HepG2 (cell line): ENCODE data around the gene HS3ST1. TPM values are rescaled to one million over a fixed set of nuclear protein-coding genes. Genes with fewer than 3 reads are reported as not detected.

Source experiments
- ATAC-seq: fragments of 200-7000 bp; cut with Tn5 transposase; 3 replicates; pipeline ENCODE4 v1.9.1; 2020; ENCODE audit warnings: mild to moderate bottlenecking, moderate library complexity
- BruUV-seq: library from RNA; stranded (reverse); fragments of 400-500 nt; replicated peaks from 2 replicates; lab custom pipeline; 2021; lab: Mats Ljungman, UMichigan
- CTCF ChIA-PET: fragments of 300-600 bp; formaldehyde crosslinking; extraction: SDS; loops from one replicate; lab custom pipeline; 2021; ENCODE audit warnings: low total read pairs, inconsistent platforms, low intra/inter-chr PET ratio; lab: Yijun Ruan, JAX
- POLR2A ChIA-PET: fragments of 350-600 bp; sonication (Branson Sonifier 250); formaldehyde crosslinking; loops from one replicate; lab custom pipeline; 2020; ENCODE audit warnings: antibody characterized with exemption, inconsistent platforms; lab: Yijun Ruan, JAX
- DNase-seq: peaks from one replicate; pipeline ENCODE4 v3.0.0-alpha.2; 2015; ENCODE audit warnings: low spot score
- FAIRE-seq: peaks from 3 replicates; lab custom pipeline; 2011; peaks lifted over from hg19 to GRCh38; lab: Jason Lieb, UNC
- H2AFZ ChIP-seq: one replicate; pipeline ENCODE4 v1.6.1; 2011; ENCODE audit warnings: low read length, inconsistent platforms
- H3K27ac ChIP-seq: fragments of 300-600 bp; 3 replicates; pipeline ENCODE4 v1.8.0; 2011; ENCODE audit warnings: mixed run types, mild to moderate bottlenecking, mixed read lengths, low read length, inconsistent platforms; ENCODE audit not compliant: insufficient read depth; ENCODE audit errors: extremely low read length
- H3K27me3 ChIP-seq, 2 experiments: fragments of 200-600 bp in 1 of 2; 2 replicates in 1 of 2; 3 replicates in 1 of 2; pipeline versions ENCODE4 v1.6.0 to v1.8.0; 2011; ENCODE audit warnings: low read length in 2 of 2, mild to moderate bottlenecking in 2 of 2, moderate library complexity in 2 of 2, inconsistent platforms in 1 of 2; ENCODE audit not compliant: insufficient read depth in 2 of 2, control insufficient read depth in 1 of 2
- H3K36me3 ChIP-seq, 2 experiments: fragments of 200-600 bp in 1 of 2; replicated peaks in 1 of 2; 2 replicates in 1 of 2; 3 replicates in 1 of 2; pipeline versions ENCODE4 v1.5.1 to v1.8.0; 2011; ENCODE audit warnings: low read length in 2 of 2, inconsistent platforms in 1 of 2; ENCODE audit not compliant: insufficient read depth in 2 of 2, control insufficient read depth in 1 of 2
- H3K4me1 ChIP-seq: 2 replicates; pipeline ENCODE4 v1.5.1; 2012; ENCODE audit warnings: low read length, inconsistent platforms; ENCODE audit not compliant: insufficient read depth
- H3K4me2 ChIP-seq: 2 replicates; pipeline ENCODE4 v1.6.0; 2011; ENCODE audit warnings: low read depth, low read length, inconsistent platforms
- H3K4me3 ChIP-seq, 3 experiments: fragments of 200-600 bp in 1 of 3; sonication (generic), shearing (Covaris generic) in 1 of 3; replicated peaks in 1 of 3; 2 replicates each; pipeline ENCODE4 v1.5.1; 2011 to 2016; ENCODE audit warnings: low read length in 3 of 3, inconsistent platforms in 2 of 3, low read depth in 2 of 3, mild to moderate bottlenecking in 2 of 3, control low read depth in 1 of 3, mixed read lengths in 1 of 3; ENCODE audit not compliant: insufficient read depth in 1 of 3
- H3K79me2 ChIP-seq: one replicate; pipeline ENCODE4 v1.6.1; 2011; ENCODE audit warnings: low read length, inconsistent platforms; ENCODE audit not compliant: insufficient read depth
- H3K9ac ChIP-seq: 2 replicates; pipeline ENCODE4 v1.6.0; 2011; ENCODE audit warnings: mild to moderate bottlenecking, low read depth, low read length, inconsistent platforms; ENCODE audit not compliant: insufficient read depth
- H3K9me3 ChIP-seq: 2 replicates; pipeline ENCODE4 v1.5.1; 2012; ENCODE audit warnings: mild to moderate bottlenecking, low read length
- H4K20me1 ChIP-seq: 2 replicates; pipeline ENCODE4 v1.6.0; 2011; ENCODE audit warnings: inconsistent platforms, mild to moderate bottlenecking, low read length, moderate library complexity; ENCODE audit not compliant: insufficient read depth
- BRD4 ChIP-seq: sonication (generic); formaldehyde crosslinking; IDR thresholded peaks from 2 replicates; pipeline ENCODE4 v1.4.0; 2020; ENCODE audit warnings: missing genetic modification reagents
- CBX2 ChIP-seq, 2 experiments: fragments of 200-600 bp in 1 of 2; sonication (generic); formaldehyde crosslinking in 1 of 2; IDR thresholded peaks; 2 replicates each; pipeline versions ENCODE4 v1.7.0 to v1.8.1; 2018 to 2022; ENCODE audit warnings: low read depth in 2 of 2, low read length in 1 of 2, mild to moderate bottlenecking in 1 of 2, missing genetic modification reagents in 1 of 2
- EHMT2 ChIP-seq: fragments of 200-600 bp; sonication (generic); IDR thresholded peaks from 2 replicates; pipeline ENCODE4 v1.7.0; 2017; ENCODE audit warnings: antibody characterized with exemption, low read depth, low read length, borderline replicate concordance
- ETV6 ChIP-seq: sonication (generic); formaldehyde crosslinking; conservative IDR thresholded peaks from 2 replicates; pipeline ENCODE4 v1.4.0; 2020; ENCODE audit warnings: missing genetic modification reagents
- POLR2A ChIP-seq, 2 experiments: IDR thresholded peaks; 2 replicates each; pipeline ENCODE4 v1.6.1; 2011; ENCODE audit warnings: low read depth in 2 of 2, low read length in 2 of 2, mild to moderate bottlenecking in 1 of 2, moderate library complexity in 1 of 2; ENCODE audit not compliant: insufficient read depth in 1 of 2
- PRDM10 ChIP-seq: sonication (generic); formaldehyde crosslinking; IDR thresholded peaks from 2 replicates; pipeline ENCODE4 v1.4.0; 2020; ENCODE audit warnings: low read depth, missing genetic modification reagents
- SMAD3 ChIP-seq: sonication (generic); formaldehyde crosslinking; IDR thresholded peaks from 2 replicates; pipeline ENCODE4 v1.4.0; 2020; ENCODE audit warnings: missing genetic modification reagents
- TMF1 ChIP-seq: sonication (generic); formaldehyde crosslinking; IDR thresholded peaks from 2 replicates; pipeline ENCODE4 v1.8.1; 2022; ENCODE audit warnings: low read depth, missing genetic modification reagents
- U2AF1 ChIP-seq: fragments of 200-400 bp; formaldehyde crosslinking; optimal IDR thresholded peaks from 2 replicates; pipeline ENCODE3; 2017; ENCODE audit warnings: mild to moderate bottlenecking, low read depth, low read length
- ZFX ChIP-seq: sonication (generic); formaldehyde crosslinking; IDR thresholded peaks from 2 replicates; pipeline ENCODE4 v1.4.0; 2020; ENCODE audit warnings: mild to moderate bottlenecking, low read depth, missing genetic modification reagents, moderate library complexity
- ZNF20 ChIP-seq: sonication (generic); formaldehyde crosslinking; IDR thresholded peaks from 2 replicates; pipeline ENCODE4 v1.4.0; 2020; ENCODE audit warnings: mild to moderate bottlenecking, moderate library complexity, missing genetic modification reagents
- ZNF383 ChIP-seq: sonication (generic); formaldehyde crosslinking; IDR thresholded peaks from 2 replicates; pipeline ENCODE4 v1.4.0; 2020; ENCODE audit warnings: missing genetic modification reagents, mild to moderate bottlenecking, borderline replicate concordance
- ZNF549 ChIP-seq: sonication (generic); formaldehyde crosslinking; IDR thresholded peaks from 2 replicates; pipeline ENCODE4 v1.5.0; 2020; ENCODE audit warnings: missing genetic modification reagents
- ZNF577 ChIP-seq: sonication (generic); formaldehyde crosslinking; IDR thresholded peaks from 2 replicates; pipeline ENCODE4 v1.4.0; 2020; ENCODE audit warnings: mild to moderate bottlenecking, low read depth, missing genetic modification reagents, borderline replicate concordance
- ZNF678 ChIP-seq: sonication (generic); formaldehyde crosslinking; IDR thresholded peaks from 2 replicates; pipeline ENCODE4 v1.4.0; 2020; ENCODE audit warnings: mild to moderate bottlenecking, missing genetic modification reagents
- WGBS: methylation state at CpG from one replicate; pipeline ENCODE4 v1.1.6; 2017; ENCODE audit warnings: low lambda C conversion rate; 5-methylcytosine and 5-hydroxymethylcytosine counted together
- in situ Hi-C: cut with HindIII; loops from 2 replicates; pipeline ENCODE4 v1.10.0; 2017; ENCODE audit warnings: low pct_unique_long_range_greater_than_20kb; ENCODE audit not compliant: extremely low pct_ligation_motif_present
- intact Hi-C: fragments of 100-400 bp; cut with micrococcal nuclease; formaldehyde crosslinking; loops from one replicate; pipeline ENCODE4 v1.10.0; 2022; ENCODE audit not compliant: unreplicated experiment
- polyA plus RNA-seq, 8 experiments: library from polyadenylated mRNA; depleted of rRNA in 3 of 8; stranded (reverse) in 7 of 8; unstranded in 1 of 8; fragments of >200 nt; fragmentation: Illumina TruSeq in 4 of 8; extraction: Trizol in 4 of 8; gene quantifications; 2 replicates each; pipeline versions ENCODE4 v1.2.1 to v1.2.3, GENCODE V29; 2011 to 2016; ENCODE audit warnings: low read depth in 4 of 8, missing spikeins in 1 of 8, mixed read lengths in 1 of 8; ENCODE audit not compliant: insufficient read depth in 1 of 8
- total RNA-seq, 5 experiments: library from RNA; depleted of rRNA; stranded (reverse); fragments of >200 nt; fragmentation: Illumina TruSeq; extraction: Trizol; gene quantifications; 2 replicates each; pipeline ENCODE4 v1.2.3, GENCODE V29; 2016; ENCODE audit warnings: low read depth in 1 of 5
- TF ChIP-seq, protein P1 (sequence below): IDR thresholded peaks from 2 replicates; pipeline ENCODE4 v1.6.1; 2016; ENCODE audit warnings: control low read depth
- TF ChIP-seq, protein P2 (sequence below), 2 experiments: sonication (generic) in 1 of 2; formaldehyde crosslinking in 1 of 2; IDR thresholded peaks; 2 replicates each; pipeline versions ENCODE4 v1.4.0 to v1.6.1; 2016 to 2020; ENCODE audit warnings: borderline replicate concordance in 1 of 2, low read depth in 1 of 2, mild to moderate bottlenecking in 1 of 2, missing genetic modification reagents in 1 of 2

Gene HS3ST1
- total and polyA plus RNA-seq, 2 of the 13 experiments (the other 11 are each of a cell fraction or from before 2014, with no cell fraction given): not detected

GRCh38 chr4:11426003-11426402 is 2.7 kb downstream of the HS3ST1 start:
- no peak overlapping the region for H3K4me3 ChIP-seq
- POLR2A ChIA-PET: no interaction called here
- CTCF ChIA-PET: no interaction called here
- ATAC-seq (no peak), DNase-seq (no peak), FAIRE-seq (no peak)
- 21% methylated on average over 3 of the region's 3 CpGs for WGBS
- no peaks in the 10 kb centered on the region for H3K36me3 ChIP-seq
- H3K4me2 ChIP-seq: no peak overlapping the region
- H3K4me1 ChIP-seq: no peaks in the 10 kb centered on the region
- H3K9me3 ChIP-seq: no peaks in the 10 kb centered on the region
- H3K9ac ChIP-seq: no peak overlapping the region
- BruUV-seq: no TSS peak
- intact Hi-C loops (no loop called here), in situ Hi-C loops (no loop called here)
- H3K79me2 ChIP-seq: no peaks in the 10 kb centered on the region
- H2AFZ ChIP-seq: no peak overlapping the region
- H3K27ac ChIP-seq: no peak overlapping the region
- no peaks in the 10 kb centered on the region for H4K20me1 ChIP-seq
- peaks cover 0 to 1% of the 10 kb centered on the region in 2 experiments; a peak in 1 of 5 replicates for H3K27me3 ChIP-seq
- TF ChIP-seq EHMT2 (no peak), TMF1 (CRISPR knock-in tag) (no peak), ZFX (CRISPR knock-in tag) (no peak), BRD4 (CRISPR knock-in tag) (no peak), CBX2 (IDR thresholded peaks at IDR 0.05; ENCODE audit: low read depth, low read length) (no peak), CBX2 (CRISPR knock-in tag; IDR thresholded peaks at IDR 0.05; ENCODE audit: low read depth) (no peak), PRDM10 (CRISPR knock-in tag) (no peak), ETV6 (CRISPR knock-in tag) (no peak), ZNF383 (CRISPR knock-in tag) (no peak), POLR2A (IDR thresholded peaks at IDR 0.05; ENCODE audit: insufficient read depth in 1 of 2, low read depth in 2 of 2, low read length in 2 of 2) (no peak), ZNF20 (no peak), ZNF549 (CRISPR knock-in tag) (no peak), ZNF577 (no peak), SMAD3 (CRISPR knock-in tag) (no peak), ZNF678 (CRISPR knock-in tag) (no peak), U2AF1 (no peak)
- TF ChIP-seq, protein P1, sequence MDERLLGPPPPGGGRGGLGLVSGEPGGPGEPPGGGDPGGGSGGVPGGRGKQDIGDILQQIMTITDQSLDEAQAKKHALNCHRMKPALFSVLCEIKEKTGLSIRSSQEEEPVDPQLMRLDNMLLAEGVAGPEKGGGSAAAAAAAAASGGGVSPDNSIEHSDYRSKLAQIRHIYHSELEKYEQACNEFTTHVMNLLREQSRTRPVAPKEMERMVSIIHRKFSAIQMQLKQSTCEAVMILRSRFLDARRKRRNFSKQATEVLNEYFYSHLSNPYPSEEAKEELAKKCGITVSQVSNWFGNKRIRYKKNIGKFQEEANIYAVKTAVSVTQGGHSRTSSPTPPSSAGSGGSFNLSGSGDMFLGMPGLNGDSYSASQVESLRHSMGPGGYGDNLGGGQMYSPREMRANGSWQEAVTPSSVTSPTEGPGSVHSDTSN (CRISPR knock-in tag): no peak
- TF ChIP-seq, protein P2, sequence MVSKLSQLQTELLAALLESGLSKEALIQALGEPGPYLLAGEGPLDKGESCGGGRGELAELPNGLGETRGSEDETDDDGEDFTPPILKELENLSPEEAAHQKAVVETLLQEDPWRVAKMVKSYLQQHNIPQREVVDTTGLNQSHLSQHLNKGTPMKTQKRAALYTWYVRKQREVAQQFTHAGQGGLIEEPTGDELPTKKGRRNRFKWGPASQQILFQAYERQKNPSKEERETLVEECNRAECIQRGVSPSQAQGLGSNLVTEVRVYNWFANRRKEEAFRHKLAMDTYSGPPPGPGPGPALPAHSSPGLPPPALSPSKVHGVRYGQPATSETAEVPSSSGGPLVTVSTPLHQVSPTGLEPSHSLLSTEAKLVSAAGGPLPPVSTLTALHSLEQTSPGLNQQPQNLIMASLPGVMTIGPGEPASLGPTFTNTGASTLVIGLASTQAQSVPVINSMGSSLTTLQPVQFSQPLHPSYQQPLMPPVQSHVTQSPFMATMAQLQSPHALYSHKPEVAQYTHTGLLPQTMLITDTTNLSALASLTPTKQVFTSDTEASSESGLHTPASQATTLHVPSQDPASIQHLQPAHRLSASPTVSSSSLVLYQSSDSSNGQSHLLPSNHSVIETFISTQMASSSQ (IDR thresholded peaks at IDR 0.05; ENCODE audit: low read depth): no peak
- TF ChIP-seq, protein P2 (CRISPR knock-in tag; IDR thresholded peaks at IDR 0.05; ENCODE audit: borderline replicate concordance): no peak
